ENCODE measurements around the gene ATRX. TPM values are rescaled to one million over a fixed set of nuclear protein-coding genes. Genes with fewer than 3 reads are reported as not detected.

Gene ATRX
- total RNA-seq, 6 donors from 2014 or later: 57.0 to 151 (median 98.2) TPM

DNA sequence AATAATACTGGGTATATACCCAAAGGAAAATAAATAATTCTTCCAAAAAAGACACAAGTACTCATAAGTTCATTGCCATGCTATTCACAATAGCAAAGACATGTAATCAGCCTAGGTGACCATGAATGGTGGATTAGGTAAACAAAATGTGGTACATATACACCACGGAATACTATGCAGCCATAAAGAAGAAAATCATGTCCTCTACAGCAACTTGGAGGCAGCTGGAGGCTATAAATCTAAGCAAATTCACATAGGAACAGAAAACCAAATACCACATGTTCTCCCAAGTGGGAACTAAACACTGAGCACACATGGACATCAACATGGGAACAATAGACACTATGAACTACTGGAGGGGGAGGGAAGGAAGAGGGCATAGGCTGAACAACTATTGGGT lies 146.2 kb downstream of the ATRX start:
- Histone ChIP-seq H3K27me3 (no peaks in the 10 kb centered on the region), H3K36me3 (peaks cover 0 to 14% (median 0%) of the 10 kb centered on the region in 4 donors), H3K27ac (no peak overlapping the region), H3K9me3 (no peaks in the 10 kb centered on the region), H3K4me1 (no peaks in the 10 kb centered on the region), H3K4me3 (no peak overlapping the region)
- WGBS, 2 donors: 71 to 100% methylated on average over 1 of the region's 1 CpG
- ATAC-seq (ENCODE audit: low FRiP score in 2 of 2) (no peak), DNase-seq (no peak)
- TF ChIP-seq EP300 (IDR thresholded peaks at IDR 0.05): no peak
- TF ChIP-seq, protein P1, sequence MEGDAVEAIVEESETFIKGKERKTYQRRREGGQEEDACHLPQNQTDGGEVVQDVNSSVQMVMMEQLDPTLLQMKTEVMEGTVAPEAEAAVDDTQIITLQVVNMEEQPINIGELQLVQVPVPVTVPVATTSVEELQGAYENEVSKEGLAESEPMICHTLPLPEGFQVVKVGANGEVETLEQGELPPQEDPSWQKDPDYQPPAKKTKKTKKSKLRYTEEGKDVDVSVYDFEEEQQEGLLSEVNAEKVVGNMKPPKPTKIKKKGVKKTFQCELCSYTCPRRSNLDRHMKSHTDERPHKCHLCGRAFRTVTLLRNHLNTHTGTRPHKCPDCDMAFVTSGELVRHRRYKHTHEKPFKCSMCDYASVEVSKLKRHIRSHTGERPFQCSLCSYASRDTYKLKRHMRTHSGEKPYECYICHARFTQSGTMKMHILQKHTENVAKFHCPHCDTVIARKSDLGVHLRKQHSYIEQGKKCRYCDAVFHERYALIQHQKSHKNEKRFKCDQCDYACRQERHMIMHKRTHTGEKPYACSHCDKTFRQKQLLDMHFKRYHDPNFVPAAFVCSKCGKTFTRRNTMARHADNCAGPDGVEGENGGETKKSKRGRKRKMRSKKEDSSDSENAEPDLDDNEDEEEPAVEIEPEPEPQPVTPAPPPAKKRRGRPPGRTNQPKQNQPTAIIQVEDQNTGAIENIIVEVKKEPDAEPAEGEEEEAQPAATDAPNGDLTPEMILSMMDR (IDR thresholded peaks at IDR 0.05): no peak
- no peak for TF ChIP-seq POLR2AphosphoS5 (IDR thresholded peaks at IDR 0.05)
- TF ChIP-seq POLR2A (IDR thresholded peaks at IDR 0.05): no peak

- Histone ChIP-seq H3K27ac (no peak overlapping the region), H3K9me3 (no peaks in the 10 kb centered on the region), H3K4me3 (no peak overlapping the region), H3K27me3 (no peaks in the 10 kb centered on the region), H3K36me3 (peaks cover 0 to 14% (median 0%) of the 10 kb centered on the region in 4 donors), H3K4me1 (no peaks in the 10 kb centered on the region)
- no peak for DNase-seq
- no peak for TF ChIP-seq POLR2AphosphoS5 (IDR thresholded peaks at IDR 0.05)
- TF ChIP-seq, protein P1 (IDR thresholded peaks at IDR 0.05): no peak
- TF ChIP-seq POLR2A (IDR thresholded peaks at IDR 0.05): no peak
- 86% methylated on average over 8 of the region's 8 CpGs for WGBS, 2 donors
- ATAC-seq (ENCODE audit: low FRiP score in 2 of 2): no peak
Observed at GRCh38 chrX:77638397-77638796, 147.6 kb downstream of the ATRX start.

GRCh38 chrX:77635373-77635772 lies 150.6 kb downstream of the ATRX start:
- no peak for TF ChIP-seq POLR2A (IDR thresholded peaks at IDR 0.05)
- Histone ChIP-seq H3K4me3 (no peak overlapping the region), H3K36me3 (peaks cover 0 to 14% (median 0%) of the 10 kb centered on the region in 4 donors), H3K9me3 (no peaks in the 10 kb centered on the region), H3K4me1 (no peaks in the 10 kb centered on the region), H3K27me3 (no peaks in the 10 kb centered on the region), H3K27ac (no peak overlapping the region)
- ATAC-seq (ENCODE audit: low FRiP score in 2 of 2) (no peak), DNase-seq (no peak)
- 78 to 84% methylated on average over 2 of the region's 2 CpGs for WGBS, 2 donors

- Histone ChIP-seq H3K9me3 (no peaks in the 10 kb centered on the region), H3K27ac (no peak overlapping the region), H3K4me1 (no peaks in the 10 kb centered on the region), H3K4me3 (no peak overlapping the region), H3K27me3 (no peaks in the 10 kb centered on the region), H3K36me3 (no peaks in the 10 kb centered on the region)
- TF ChIP-seq EP300 (IDR thresholded peaks at IDR 0.05) (no peak), POLR2A (IDR thresholded peaks at IDR 0.05) (no peak), POLR2AphosphoS5 (IDR thresholded peaks at IDR 0.05) (no peak)
- TF ChIP-seq, protein P1 (IDR thresholded peaks at IDR 0.05): no peak
- ATAC-seq (ENCODE audit: low FRiP score in 2 of 2): no peak
- no peak for DNase-seq
- WGBS, 2 donors: 78 to 95% methylated on average over 1 of the region's 1 CpG
Observed at GRCh38 chrX:77628294-77629025, 157.6 kb downstream of the ATRX start.

GRCh38 chrX:77622672-77623071 lies 163.3 kb downstream of the ATRX start:
- Histone ChIP-seq H3K27ac (no peak overlapping the region), H3K36me3 (no peaks in the 10 kb centered on the region), H3K9me3 (no peaks in the 10 kb centered on the region), H3K4me1 (no peaks in the 10 kb centered on the region), H3K4me3 (no peak overlapping the region), H3K27me3 (no peaks in the 10 kb centered on the region)
- 69 to 85% methylated on average over 9 of the region's 9 CpGs for WGBS, 2 donors
- no peak for DNase-seq
- no peak for TF ChIP-seq EP300 (IDR thresholded peaks at IDR 0.05)
- no peak for TF ChIP-seq POLR2AphosphoS5 (IDR thresholded peaks at IDR 0.05)
- TF ChIP-seq, protein P1 (IDR thresholded peaks at IDR 0.05): no peak
- no peak for ATAC-seq (ENCODE audit: low FRiP score in 2 of 2)
